CD14-positive monocyte (primary cell): ENCODE measurements around the gene DEPDC4. TPM values are rescaled to one million over a fixed set of nuclear protein-coding genes. Genes with fewer than 3 reads are reported as not detected.

Experiments used
- DNase-seq, 3 donors: peaks; one replicate each; pipeline ENCODE4 v3.0.0-alpha.2; 2011 to 2022
- H2AFZ ChIP-seq: 2 replicates; pipeline ENCODE4 v1.6.0; 2012; ENCODE audit warnings: mild to moderate bottlenecking, low read depth, low read length, inconsistent platforms; ENCODE audit not compliant: insufficient read depth, poor library complexity, severe bottlenecking
- H3K27ac ChIP-seq, 2 donors: 1 replicate in 1 of 2; 2 replicates in 1 of 2; pipeline ENCODE4 v1.5.1; 2012 to 2013; ENCODE audit warnings: low read length in 2 of 2, control low read depth in 1 of 2, inconsistent platforms in 1 of 2, low read depth in 1 of 2, mild to moderate bottlenecking in 1 of 2
- H3K27me3 ChIP-seq, 2 donors: one replicate each; pipeline versions ENCODE4 v1.6.0 to v1.6.1; 2011 to 2013; ENCODE audit warnings: low read length in 2 of 2; ENCODE audit not compliant: control insufficient read depth in 2 of 2, insufficient read depth in 2 of 2
- H3K36me3 ChIP-seq, 2 donors: replicated peaks in 1 of 2; 1 replicate in 1 of 2; 2 replicates in 1 of 2; pipeline versions ENCODE4 v1.5.1 to v1.6.1; 2012 to 2013; ENCODE audit warnings: low read length in 2 of 2, control low read depth in 1 of 2, inconsistent platforms in 1 of 2, mild to moderate bottlenecking in 1 of 2; ENCODE audit not compliant: insufficient read depth in 2 of 2, control insufficient read depth in 1 of 2
- H3K4me1 ChIP-seq, 2 donors: 1 replicate in 1 of 2; 2 replicates in 1 of 2; pipeline versions ENCODE4 v1.5.1 to v1.6.1; 2012 to 2013; ENCODE audit warnings: low read length in 2 of 2, control low read depth in 1 of 2, inconsistent platforms in 1 of 2, mild to moderate bottlenecking in 1 of 2, moderate library complexity in 1 of 2; ENCODE audit not compliant: insufficient read depth in 2 of 2, control insufficient read depth in 1 of 2
- H3K4me2 ChIP-seq: replicated peaks from 2 replicates; pipeline ENCODE3; 2012; ENCODE audit warnings: low read length, moderate library complexity, mild to moderate bottlenecking; ENCODE audit not compliant: poor library complexity, severe bottlenecking; ENCODE audit errors: extremely low read depth
- H3K4me3 ChIP-seq, 3 experiments: fragments of 200-600 bp in 1 of 3; sonication (generic) in 1 of 3; replicated peaks in 1 of 3; 1 replicate in 2 of 3; 2 replicates in 1 of 3; pipeline ENCODE4 v1.5.1; 2011 to 2013; ENCODE audit warnings: low read length in 3 of 3, mild to moderate bottlenecking in 3 of 3, control low read depth in 2 of 3, low read depth in 2 of 3, inconsistent platforms in 1 of 3, moderate library complexity in 1 of 3
- H3K79me2 ChIP-seq: 2 replicates; pipeline ENCODE4 v1.6.0; 2012; ENCODE audit warnings: mild to moderate bottlenecking, control low read depth, inconsistent platforms, low read length, moderate library complexity; ENCODE audit not compliant: insufficient read depth
- H3K9ac ChIP-seq: 2 replicates; pipeline ENCODE4 v1.6.0; 2017; ENCODE audit warnings: low read length, mild to moderate bottlenecking; ENCODE audit not compliant: insufficient read depth, poor library complexity, severe bottlenecking
- H3K9me3 ChIP-seq, 2 donors: replicated peaks in 1 of 2; 1 replicate in 1 of 2; 2 replicates in 1 of 2; pipeline versions ENCODE4 v1.5.1 to v1.6.1; 2012 to 2013; ENCODE audit warnings: low read length in 2 of 2, control low read depth in 1 of 2; ENCODE audit not compliant: control insufficient read depth in 1 of 2, insufficient read depth in 1 of 2
- H4K20me1 ChIP-seq: 2 replicates; pipeline ENCODE4 v1.6.0; 2012; ENCODE audit warnings: mild to moderate bottlenecking, low read length, control low read depth, moderate library complexity; ENCODE audit not compliant: insufficient read depth
- H3K27ac Mint-ChIP-seq, 7 donors: one replicate each; pipeline ENCODE4 v1.8.0; 2020; ENCODE audit warnings: mild to moderate bottlenecking in 7 of 7, mixed read lengths in 7 of 7, moderate library complexity in 6 of 7, inconsistent platforms in 2 of 7
- H3K27me3 Mint-ChIP-seq, 3 donors: one replicate each; pipeline ENCODE4 v1.8.0; 2021 to 2022; ENCODE audit warnings: low read depth in 3 of 3, mild to moderate bottlenecking in 3 of 3, mixed read lengths in 3 of 3, moderate library complexity in 3 of 3, inconsistent platforms in 1 of 3
- H3K36me3 Mint-ChIP-seq, 2 donors: one replicate each; pipeline ENCODE4 v1.8.0; 2020; ENCODE audit warnings: mixed read lengths in 2 of 2, inconsistent platforms in 1 of 2, mild to moderate bottlenecking in 1 of 2
- H3K4me1 Mint-ChIP-seq: one replicate; pipeline ENCODE4 v1.8.0; 2020; ENCODE audit warnings: mild to moderate bottlenecking, mixed read lengths
- H3K4me3 Mint-ChIP-seq, 2 donors: one replicate each; pipeline ENCODE4 v1.8.0; 2020; ENCODE audit warnings: mild to moderate bottlenecking in 2 of 2, mixed read lengths in 2 of 2, moderate library complexity in 1 of 2
- H3K9me3 Mint-ChIP-seq, 7 donors: one replicate each; pipeline ENCODE4 v1.8.0; 2020 to 2022; ENCODE audit warnings: mixed read lengths in 7 of 7, mild to moderate bottlenecking in 6 of 7, moderate library complexity in 6 of 7, inconsistent platforms in 2 of 7
- CTCF ChIP-seq: fragments of 200-600 bp; IDR thresholded peaks from one replicate; pipeline ENCODE4 v1.8.0; 2022; ENCODE audit warnings: antibody characterized with exemption, mild to moderate bottlenecking
- WGBS: methylation state at CpG from one replicate; pipeline ENCODE4 v1.1.5; 2013; ENCODE audit warnings: missing lambda C conversion rate; ENCODE audit not compliant: insufficient coverage; 5-methylcytosine and 5-hydroxymethylcytosine counted together
- intact Hi-C, 2 donors: fragments of 100-400 bp; cut with micrococcal nuclease; formaldehyde crosslinking; loops; one replicate each; pipeline versions ENCODE4 v1.15.0 to v1.15.1; 2023
- polyA plus RNA-seq, 3 donors: library from polyadenylated mRNA; depleted of rRNA in 1 of 3; unstranded in 2 of 3; stranded (reverse) in 1 of 3; fragments of 300-500 nt in 2 of 3; fragments of >200 nt in 1 of 3; fragmentation: Illumina TruSeq in 2 of 3; gene quantifications; 1 replicate in 2 of 3; 2 replicates in 1 of 3; pipeline ENCODE4 v1.2.3, GENCODE V29; 2012 to 2021

Gene DEPDC4
- polyA plus RNA-seq, 3 donors, result 0.25 TPM; not detected in 2

DNA sequence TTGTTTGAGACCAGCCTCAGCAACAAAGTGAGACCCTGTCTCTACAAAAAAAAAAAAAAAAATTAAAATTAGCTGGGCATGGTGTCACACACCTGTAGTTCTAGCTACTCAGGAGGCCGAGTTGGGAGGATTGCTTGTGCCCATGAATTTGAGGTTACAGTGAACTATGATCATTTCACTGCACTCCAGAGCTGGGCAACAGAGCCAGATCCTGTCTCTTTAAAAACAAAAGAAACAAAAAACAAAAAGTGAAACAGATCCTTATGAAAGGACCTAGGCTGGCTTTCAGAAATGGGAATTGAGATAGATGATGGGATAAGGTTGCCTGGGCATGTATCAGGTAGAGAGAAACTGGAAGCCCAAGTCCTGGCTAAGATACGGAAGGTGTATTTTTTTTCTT, 52.4 kb downstream of the DEPDC4 start:
- Histone ChIP-seq H3K4me1 (peaks cover 0 to 9% of the 10 kb centered on the region in 2 donors), H3K9me3 (no peaks in the 10 kb centered on the region), H3K79me2 (no peaks in the 10 kb centered on the region), H3K4me2 (no peak overlapping the region), H3K9ac (no peak overlapping the region), H3K36me3 (peaks cover 59 to 80% of the 10 kb centered on the region in 2 donors), H3K27ac (peak overlapping the region in 1 of 2 donors; percentile 50), H4K20me1 (no peaks in the 10 kb centered on the region), H3K4me3 (no peak overlapping the region), H2AFZ (no peak overlapping the region), H3K27me3 (no peaks in the 10 kb centered on the region)
- no peak for DNase-seq
- Mint-ChIP-seq H3K27me3 (peaks cover 0 to 2% (median 0%) of the 10 kb centered on the region in 3 donors), H3K4me1 (peaks cover 11% of the 10 kb centered on the region), H3K9me3 (no peaks in the 10 kb centered on the region), H3K36me3 (peaks cover 46 to 65% of the 10 kb centered on the region in 2 donors), H3K27ac (peak overlapping the region in 4 of 7 donors; percentile 30 to 81 (median 58)), H3K4me3 (peak overlapping the region in 1 of 2 donors; percentile 16)
- 100% methylated on average over 1 of the region's 2 CpGs for WGBS
- intact Hi-C loops, result no loop called here
- TF ChIP-seq CTCF, result no peak

- intact Hi-C loops, result no loop called here
- H3K4me3 ChIP-seq, result no peak overlapping the region
- no peak overlapping the region for H3K27ac ChIP-seq
- no peak for TF ChIP-seq CTCF
- Mint-ChIP-seq H3K4me1 (peaks cover 11% of the 10 kb centered on the region), H3K27ac (peak overlapping the region in 1 of 7 donors; percentile 68), H3K36me3 (peaks cover 50 to 68% of the 10 kb centered on the region in 2 donors), H3K9me3 (no peaks in the 10 kb centered on the region), H3K4me3 (no peak overlapping the region), H3K27me3 (no peaks in the 10 kb centered on the region)
- H3K27me3 ChIP-seq, result no peaks in the 10 kb centered on the region
- H3K4me2 ChIP-seq, result no peak overlapping the region
- 80% methylated on average over 1 of the region's 5 CpGs for WGBS
- no peak overlapping the region for H2AFZ ChIP-seq
- H3K79me2 ChIP-seq, result no peaks in the 10 kb centered on the region
- H3K4me1 ChIP-seq, result peaks cover 0 to 9% of the 10 kb centered on the region in 2 donors
- H3K36me3 ChIP-seq, result peaks cover 59 to 80% of the 10 kb centered on the region in 2 donors
- H3K9ac ChIP-seq, result no peak overlapping the region
- no peak for DNase-seq
- no peaks in the 10 kb centered on the region for H4K20me1 ChIP-seq
- no peaks in the 10 kb centered on the region for H3K9me3 ChIP-seq
Measured at GRCh38 chr12:100213016-100213891, 53.6 kb downstream of the DEPDC4 start.
